Spleen (tissue), 11 donors: ENCODE data around the gene MEGF6. TPM values are rescaled to one million over a fixed set of nuclear protein-coding genes. Genes with fewer than 3 reads are reported as not detected.

Source experiments
- DNase-seq: peaks from one replicate; pipeline ENCODE4 v3.0.0-alpha.2; 2020
- H3K27ac ChIP-seq, 8 donors: fragments of 200-600 bp; sonication (generic) in 7 of 8; 1 replicate in 4 of 8; 2 replicates in 4 of 8; pipeline versions ENCODE4 v1.5.0 to v1.8.0; 2016 to 2021; ENCODE audit warnings: inconsistent platforms in 4 of 8, mild to moderate bottlenecking in 4 of 8, moderate library complexity in 1 of 8
- H3K27me3 ChIP-seq, 7 donors: fragments of 200-600 bp; sonication (generic) in 6 of 7; replicated peaks in 1 of 7; 1 replicate in 4 of 7; 2 replicates in 3 of 7; pipeline versions ENCODE4 v1.5.0 to v1.8.0; 2016 to 2021; ENCODE audit warnings: inconsistent platforms in 3 of 7, mild to moderate bottlenecking in 1 of 7
- H3K36me3 ChIP-seq, 6 donors: fragments of 200-600 bp; sonication (generic) in 5 of 6; 1 replicate in 4 of 6; 2 replicates in 2 of 6; pipeline versions ENCODE4 v1.5.0 to v1.8.0; 2016 to 2021; ENCODE audit warnings: inconsistent platforms in 2 of 6
- H3K4me1 ChIP-seq, 6 donors: fragments of 200-600 bp; sonication (generic) in 5 of 6; 1 replicate in 3 of 6; 2 replicates in 3 of 6; pipeline versions ENCODE4 v1.5.0 to v1.8.0; 2016 to 2021; ENCODE audit warnings: inconsistent platforms in 3 of 6
- H3K4me3 ChIP-seq, 8 donors: fragments of 200-600 bp; sonication (generic) in 7 of 8; 1 replicate in 4 of 8; 2 replicates in 4 of 8; pipeline versions ENCODE4 v1.5.0 to v1.8.0; 2016 to 2021; ENCODE audit warnings: inconsistent platforms in 4 of 8, mild to moderate bottlenecking in 4 of 8, moderate library complexity in 2 of 8
- H3K9me3 ChIP-seq, 8 donors: fragments of 200-600 bp; sonication (generic) in 7 of 8; 1 replicate in 4 of 8; 2 replicates in 4 of 8; pipeline versions ENCODE4 v1.5.0 to v1.8.0; 2016 to 2021; ENCODE audit warnings: inconsistent platforms in 4 of 8
- POLR2A ChIP-seq, 3 donors: fragments of 450-650 bp; IDR thresholded peaks; one replicate each; pipeline ENCODE4 v1.5.1; 2017; ENCODE audit warnings: antibody characterized with exemption in 3 of 3, mild to moderate bottlenecking in 1 of 3
- POLR2AphosphoS5 ChIP-seq, 3 donors: sonication (generic); formaldehyde crosslinking; IDR thresholded peaks; one replicate each; pipeline ENCODE4 v1.5.1; 2017; ENCODE audit warnings: antibody characterized with exemption in 3 of 3
- WGBS, 5 donors: extraction: QIAGEN DNeasy Blood & Tissue Kit in 3 of 5; methylation state at CpG; one replicate each; pipeline versions ENCODE4 v1.1.5 to v1.1.7; 2013 to 2018; 5-methylcytosine and 5-hydroxymethylcytosine counted together
- intact Hi-C: fragments of 100-400 bp; cut with DNase I; formaldehyde crosslinking; loops from one replicate; pipeline ENCODE4 v1.15.0; 2023; ENCODE audit warnings: low total_unique reads
- polyA plus RNA-seq, 3 donors: library from polyadenylated mRNA; stranded (reverse); fragments of 200-250 nt; gene quantifications; one replicate each; pipeline ENCODE4 v1.2.1, GENCODE V29; 2013
- total RNA-seq, 7 donors: library from RNA; depleted of rRNA in 3 of 7; stranded (reverse); fragments of >200 nt in 3 of 7; fragmentation: NEBNext Ultra II Directional in 4 of 7; extraction: Animal tissue kit (Norgen Biotek cat#: 25700) in 4 of 7; gene quantifications; one replicate each; pipeline versions ENCODE4 v1.1.0 to v1.2.1, GENCODE V29; 2016 to 2021
- TF ChIP-seq, protein P1 (sequence below), 11 experiments: fragments of 200-600 bp in 7 of 11; fragments of 450-650 bp in 4 of 11; sonication (generic) in 4 of 11; IDR thresholded peaks in 8 of 11; conservative IDR thresholded peaks in 3 of 11; 1 replicate in 7 of 11; 2 replicates in 4 of 11; pipeline versions ENCODE4 v1.4.0 to v1.8.0; 2016 to 2021; ENCODE audit warnings: antibody characterized with exemption in 11 of 11, inconsistent platforms in 4 of 11, mild to moderate bottlenecking in 1 of 11
- donor health status: healthy with polysubstance abuse.
- donor health status: DM: no; HTN: no; CAD: no; lungs with moderate emphysema.
- donor health status: DM: no; HTN: no; CAD: no.
- donor health status: Bipolar disorder and iron deficiency.
- donor health status: healthy.
- donor health status: DM: no; HTN: no; CAD: no.
- donor health status: DM: yes; HTN: yes; CAD: no.

The MEGF6 gene
- total and polyA plus RNA-seq, 10 donors, result 8.7 to 39.5 (median 20.3) TPM

DNA sequence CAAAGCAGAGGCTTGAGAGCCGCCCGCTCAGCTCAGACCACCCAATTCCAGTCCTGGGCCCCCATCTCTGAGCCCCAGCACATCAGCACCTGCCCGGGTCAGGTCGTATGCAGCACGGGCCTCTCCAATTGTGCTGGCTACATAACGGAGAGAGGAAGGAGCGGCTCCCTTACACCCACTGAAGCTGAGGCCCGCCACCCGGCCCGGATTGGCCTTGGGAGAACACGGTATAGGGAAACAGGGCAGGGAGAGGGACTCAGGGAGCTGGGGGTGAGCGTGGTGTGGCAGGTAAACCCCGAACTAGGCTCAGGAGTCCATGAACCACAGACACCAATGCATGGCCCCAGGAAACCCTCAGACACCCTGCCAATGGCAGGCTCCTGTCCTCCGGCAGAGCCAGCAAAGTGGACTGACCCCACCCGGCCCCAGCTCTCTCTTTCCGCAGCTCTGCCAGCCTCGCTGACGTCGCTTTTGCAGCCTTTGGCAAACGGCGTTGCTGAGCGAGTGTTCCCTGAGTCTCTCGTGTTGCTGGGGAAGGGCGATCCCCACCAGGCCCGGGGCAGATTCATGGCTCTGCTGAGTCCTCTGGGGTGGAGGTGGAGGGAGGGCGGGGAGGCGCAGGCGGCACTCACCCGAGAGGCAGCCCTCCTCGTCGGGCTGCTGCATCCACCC, 16.5 kb downstream of the MEGF6 start:
- intact Hi-C loops, result no loop called here

DNA sequence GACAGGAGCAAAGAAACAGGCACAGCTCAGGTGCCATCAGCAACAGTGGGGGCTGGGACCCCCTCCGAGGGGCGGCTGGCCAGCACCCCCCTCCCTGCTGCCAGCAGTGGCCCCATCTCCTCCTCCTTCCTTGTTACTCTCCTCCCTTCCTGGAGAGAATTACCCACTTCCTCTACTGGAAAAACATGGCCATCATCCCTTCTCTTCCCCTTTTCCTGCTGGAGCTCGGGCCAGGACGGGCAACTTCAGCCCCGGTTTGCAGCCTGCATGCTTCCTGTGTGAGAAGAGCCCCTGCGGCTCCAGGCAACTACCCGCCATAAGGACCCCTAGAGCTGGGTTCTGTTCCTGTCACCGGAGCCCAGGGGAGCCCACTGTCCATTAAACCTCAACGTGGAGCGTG, 17.6 kb downstream of the MEGF6 start:
- intact Hi-C loops, result no loop called here
- TF ChIP-seq POLR2A (IDR thresholded peaks at IDR 0.05) (no peak), POLR2AphosphoS5 (IDR thresholded peaks at IDR 0.05) (no peak)
- TF ChIP-seq, protein P1, sequence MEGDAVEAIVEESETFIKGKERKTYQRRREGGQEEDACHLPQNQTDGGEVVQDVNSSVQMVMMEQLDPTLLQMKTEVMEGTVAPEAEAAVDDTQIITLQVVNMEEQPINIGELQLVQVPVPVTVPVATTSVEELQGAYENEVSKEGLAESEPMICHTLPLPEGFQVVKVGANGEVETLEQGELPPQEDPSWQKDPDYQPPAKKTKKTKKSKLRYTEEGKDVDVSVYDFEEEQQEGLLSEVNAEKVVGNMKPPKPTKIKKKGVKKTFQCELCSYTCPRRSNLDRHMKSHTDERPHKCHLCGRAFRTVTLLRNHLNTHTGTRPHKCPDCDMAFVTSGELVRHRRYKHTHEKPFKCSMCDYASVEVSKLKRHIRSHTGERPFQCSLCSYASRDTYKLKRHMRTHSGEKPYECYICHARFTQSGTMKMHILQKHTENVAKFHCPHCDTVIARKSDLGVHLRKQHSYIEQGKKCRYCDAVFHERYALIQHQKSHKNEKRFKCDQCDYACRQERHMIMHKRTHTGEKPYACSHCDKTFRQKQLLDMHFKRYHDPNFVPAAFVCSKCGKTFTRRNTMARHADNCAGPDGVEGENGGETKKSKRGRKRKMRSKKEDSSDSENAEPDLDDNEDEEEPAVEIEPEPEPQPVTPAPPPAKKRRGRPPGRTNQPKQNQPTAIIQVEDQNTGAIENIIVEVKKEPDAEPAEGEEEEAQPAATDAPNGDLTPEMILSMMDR (IDR thresholded peaks at IDR 0.05 in 8 of 11, conservative IDR thresholded peaks at IDR 0.05 in 3 of 11), result no peak
- DNase-seq, result no peak
- H3K9me3 ChIP-seq, result no peaks in the 10 kb centered on the region
- peaks cover 0 to 39% (median 4%) of the 10 kb centered on the region in 7 donors for H3K27me3 ChIP-seq
- H3K27ac ChIP-seq, result no peak overlapping the region
- no peaks in the 10 kb centered on the region for H3K36me3 ChIP-seq
- WGBS, 5 donors, result 33 to 55% (median 53%) methylated on average over 10 of the region's 10 CpGs
- no peak overlapping the region for H3K4me3 ChIP-seq
- H3K4me1 ChIP-seq, result peaks cover 19 to 51% (median 37%) of the 10 kb centered on the region in 6 donors

More for the DNA sequence above, 16.5 kb downstream of the MEGF6 start:
- H3K4me1 ChIP-seq, result peaks cover 22 to 56% (median 40%) of the 10 kb centered on the region in 6 donors
- H3K27ac ChIP-seq, result no peak overlapping the region
- TF ChIP-seq POLR2A (IDR thresholded peaks at IDR 0.05), result no peak
- TF ChIP-seq POLR2AphosphoS5 (IDR thresholded peaks at IDR 0.05), result no peak
- TF ChIP-seq, protein P1 (IDR thresholded peaks at IDR 0.05 in 8 of 11, conservative IDR thresholded peaks at IDR 0.05 in 3 of 11), result no peak
- WGBS, 5 donors, result 81 to 90% (median 85%) methylated on average over 25 to 31 of the region's 31 CpGs
- H3K4me3 ChIP-seq, result no peak overlapping the region
- peaks cover 0 to 36% (median 4%) of the 10 kb centered on the region in 7 donors for H3K27me3 ChIP-seq
- no peaks in the 10 kb centered on the region for H3K9me3 ChIP-seq
- DNase-seq, result no peak
- no peaks in the 10 kb centered on the region for H3K36me3 ChIP-seq

DNA sequence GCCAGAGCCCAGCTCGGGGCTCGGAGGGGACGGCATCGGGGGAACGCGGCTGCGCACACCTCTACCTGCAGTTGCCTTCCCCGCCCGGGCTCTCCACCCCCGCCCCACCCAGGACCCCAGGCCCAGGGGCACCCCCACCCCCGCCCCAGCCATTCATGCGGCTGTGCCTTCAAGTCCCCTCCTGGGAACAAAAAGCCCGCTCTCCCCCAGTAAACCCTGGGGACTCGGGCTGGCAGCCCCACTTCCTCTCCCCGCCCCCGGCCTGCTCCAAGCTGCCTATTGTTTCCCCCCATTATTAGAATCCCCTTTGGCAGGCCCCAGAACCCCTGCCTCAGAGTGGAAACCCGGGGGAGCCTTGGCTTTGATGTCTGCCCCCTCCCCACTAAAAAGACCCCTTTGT, 18.0 kb downstream of the MEGF6 start:
- no peak for TF ChIP-seq POLR2A (IDR thresholded peaks at IDR 0.05)
- TF ChIP-seq, protein P1 (IDR thresholded peaks at IDR 0.05 in 8 of 11, conservative IDR thresholded peaks at IDR 0.05 in 3 of 11), result no peak
- TF ChIP-seq POLR2AphosphoS5 (IDR thresholded peaks at IDR 0.05), result no peak
- intact Hi-C loops, result no loop called here
- no peak overlapping the region for H3K4me3 ChIP-seq
- no peak for DNase-seq
- 53 to 73% (median 73%) methylated on average over 9 to 17 of the region's 17 CpGs for WGBS, 5 donors
- no peak overlapping the region for H3K27ac ChIP-seq
- peaks cover 15 to 47% (median 32%) of the 10 kb centered on the region in 6 donors for H3K4me1 ChIP-seq
- H3K36me3 ChIP-seq, result no peaks in the 10 kb centered on the region
- no peaks in the 10 kb centered on the region for H3K9me3 ChIP-seq
- H3K27me3 ChIP-seq, result peaks cover 0 to 38% (median under 1%) of the 10 kb centered on the region in 7 donors

DNA sequence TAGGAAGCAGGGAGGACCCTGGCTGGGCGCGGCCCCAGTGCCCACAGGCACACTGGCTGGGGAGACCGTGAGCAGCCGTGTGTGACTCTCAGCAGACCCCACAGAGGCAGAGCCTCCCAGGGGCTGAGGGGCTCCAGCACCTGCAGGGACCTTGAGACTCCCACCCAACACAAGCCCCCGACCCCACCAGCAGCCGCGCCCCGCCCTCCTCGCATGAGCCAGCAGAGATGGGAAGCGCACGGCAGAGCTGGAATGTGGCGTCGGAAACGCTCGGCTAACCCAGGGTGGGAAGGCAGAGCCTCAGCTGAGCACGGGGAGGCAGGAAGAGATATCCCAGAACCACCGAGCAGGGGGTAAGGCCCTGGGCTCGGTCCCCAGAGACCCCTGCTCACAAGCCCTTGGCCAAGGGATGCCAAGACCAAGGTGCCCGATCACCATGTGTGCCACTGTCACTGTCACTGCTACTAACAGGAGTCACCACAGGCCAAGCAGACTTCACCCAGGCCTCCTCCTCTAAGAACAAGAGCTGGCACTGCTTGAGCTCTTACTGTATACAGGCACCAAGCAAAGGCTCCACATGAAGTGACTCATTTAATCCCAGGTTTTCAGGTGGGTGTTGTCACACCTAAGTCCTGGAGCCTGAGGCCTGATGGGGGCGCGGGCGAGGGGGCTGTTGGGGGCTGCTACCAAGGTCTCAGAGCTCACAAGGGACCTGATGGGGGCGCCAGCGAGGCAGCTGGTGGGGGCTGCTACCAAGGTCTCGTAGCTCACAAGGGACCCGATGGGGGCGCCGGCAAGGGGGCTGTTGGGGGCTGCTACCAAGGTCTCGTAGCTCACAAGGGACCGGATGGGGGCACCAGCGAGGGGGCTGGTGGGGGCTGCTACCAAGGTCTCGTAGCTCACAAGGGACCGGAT, 20.1 kb downstream of the MEGF6 start:
- DNase-seq, result no peak
- intact Hi-C loops, result no loop called here
- no peak for TF ChIP-seq POLR2AphosphoS5 (IDR thresholded peaks at IDR 0.05)
- TF ChIP-seq POLR2A (IDR thresholded peaks at IDR 0.05), result no peak
- TF ChIP-seq, protein P1 (IDR thresholded peaks at IDR 0.05 in 8 of 11, conservative IDR thresholded peaks at IDR 0.05 in 3 of 11), result no peak
- Histone ChIP-seq H3K4me1 (peaks cover 0 to 30% (median 15%) of the 10 kb centered on the region in 6 donors), H3K27ac (no peak overlapping the region), H3K4me3 (no peak overlapping the region), H3K27me3 (peaks cover 0 to 23% (median 0%) of the 10 kb centered on the region in 7 donors), H3K9me3 (no peaks in the 10 kb centered on the region), H3K36me3 (no peaks in the 10 kb centered on the region)
- WGBS, 5 donors, result 87 to 97% (median 90%) methylated on average over 18 to 33 of the region's 33 CpGs
